DMS79 (cell line): ENCODE results near the gene TRA2B.

Experiments
- DNase-seq: peaks from one replicate; lab custom pipeline; 2025; lab: John Stamatoyannopoulos, UW

TRA2B gene

GRCh38 chr3:185937689-185938374 lies at the start of gene TRA2B:
Gene TRA2B (minus strand): TSS chr3:185938014. CDS start chr3:185937860, 154 bp downstream.
- peak; percentile 94 for DNase-seq

GRCh38 chr3:185986198-185986777 lies 48.5 kb upstream of the TRA2B start:
- DNase-seq = no peak

DNA sequence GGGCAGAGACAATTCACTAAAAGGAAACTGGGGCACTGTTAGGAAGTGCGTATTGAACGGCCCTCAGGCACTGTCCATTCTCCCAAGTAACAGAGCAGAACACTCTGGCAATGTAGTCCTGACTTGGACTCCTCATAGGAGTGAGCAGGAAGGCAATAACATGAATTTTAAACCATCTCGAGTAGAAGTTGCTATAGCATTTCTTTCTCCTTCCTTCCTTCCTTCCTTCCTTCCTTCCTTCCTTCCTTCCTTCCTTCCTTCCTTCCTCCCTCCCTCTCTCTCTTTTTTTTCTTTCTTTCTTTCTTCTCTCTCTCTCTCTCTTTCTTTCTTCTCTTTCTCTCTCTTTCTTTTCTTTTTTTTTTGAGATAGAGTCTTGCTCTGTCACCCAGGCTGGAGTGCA lies 46.4 kb upstream of the TRA2B start:
- DNase-seq = no peak

- DNase-seq = peak; percentile 6
Measured at GRCh38 chr3:185983495-185984141, 45.8 kb upstream of the TRA2B start.

GRCh38 chr3:185982632-185983031 lies 44.8 kb upstream of the TRA2B start:
- DNase-seq = no peak

GRCh38 chr3:185981621-185982020 lies 43.8 kb upstream of the TRA2B start:
- DNase-seq = no peak

DNA sequence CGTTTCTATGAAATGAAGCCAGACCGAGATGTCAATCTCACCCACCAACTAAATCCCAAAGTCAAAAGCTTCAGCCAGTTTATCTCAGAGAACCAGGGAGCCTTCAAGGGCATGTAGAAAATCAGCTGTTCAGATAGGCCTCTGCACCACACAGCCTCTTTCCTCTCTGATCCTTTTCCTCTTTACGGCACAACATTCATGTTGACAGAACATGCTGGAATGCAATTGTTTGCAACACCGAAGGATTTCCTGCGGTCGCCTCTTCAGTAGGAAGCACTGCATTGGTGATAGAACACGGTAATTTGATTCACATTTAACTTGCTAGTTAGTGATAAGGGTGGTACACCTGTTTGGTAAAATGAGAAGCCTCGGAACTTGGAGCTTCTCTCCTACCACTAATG lies 41.9 kb upstream of the TRA2B start:
- no peak for DNase-seq

DNA sequence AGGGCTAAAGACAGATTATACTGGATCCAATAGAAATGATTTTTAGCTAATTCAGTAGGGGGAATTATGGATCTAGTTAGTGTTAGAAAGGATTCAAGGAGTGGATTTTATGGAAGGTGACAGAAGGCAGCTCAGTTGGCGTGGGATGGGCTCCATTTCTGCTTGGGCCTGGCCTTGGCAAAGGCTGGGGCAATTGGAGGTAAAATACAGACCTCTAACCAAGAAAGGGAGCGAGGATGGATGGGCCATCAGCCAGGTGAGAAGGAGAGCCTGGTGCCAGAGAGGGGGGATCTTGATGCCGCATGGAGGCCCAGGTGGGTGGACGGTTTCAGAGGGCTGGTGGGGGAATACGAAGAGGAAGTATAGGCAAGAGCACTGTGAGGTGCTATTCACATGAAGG lies 40.7 kb upstream of the TRA2B start:
- no peak for DNase-seq

- no peak for DNase-seq
Measured at GRCh38 chr3:185977679-185978040, 39.8 kb upstream of the TRA2B start.

- no peak for DNase-seq
Measured at GRCh38 chr3:185976977-185977678, 39.3 kb upstream of the TRA2B start.

- DNase-seq = no peak
Measured at GRCh38 chr3:185976100-185976499, 38.3 kb upstream of the TRA2B start.

DNA sequence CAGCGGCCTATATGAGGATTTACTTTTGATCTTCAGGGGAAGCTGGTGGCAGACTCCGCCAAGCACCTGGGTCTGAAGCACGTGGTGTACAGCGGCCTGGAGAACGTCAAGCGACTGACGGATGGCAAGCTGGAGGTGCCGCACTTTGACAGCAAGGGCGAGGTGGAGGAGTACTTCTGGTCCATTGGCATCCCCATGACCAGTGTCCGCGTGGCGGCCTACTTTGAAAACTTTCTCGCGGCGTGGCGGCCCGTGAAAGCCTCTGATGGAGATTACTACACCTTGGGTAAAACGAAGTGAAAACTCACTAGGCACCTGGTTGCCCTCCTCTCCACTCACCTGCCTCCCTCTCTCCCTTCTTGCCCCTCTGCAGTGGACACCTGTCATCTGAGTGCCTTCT lies 33.8 kb upstream of the TRA2B start:
- DNase-seq = no peak

GRCh38 chr3:185968168-185968567 lies 30.4 kb upstream of the TRA2B start:
- no peak for DNase-seq

- DNase-seq = no peak
Measured at GRCh38 chr3:185966655-185967054, 28.8 kb upstream of the TRA2B start.

- no peak for DNase-seq
Measured at GRCh38 chr3:185965496-185965895, 27.7 kb upstream of the TRA2B start.

GRCh38 chr3:185961675-185962232 lies 23.9 kb upstream of the TRA2B start:
- DNase-seq = no peak

DNA sequence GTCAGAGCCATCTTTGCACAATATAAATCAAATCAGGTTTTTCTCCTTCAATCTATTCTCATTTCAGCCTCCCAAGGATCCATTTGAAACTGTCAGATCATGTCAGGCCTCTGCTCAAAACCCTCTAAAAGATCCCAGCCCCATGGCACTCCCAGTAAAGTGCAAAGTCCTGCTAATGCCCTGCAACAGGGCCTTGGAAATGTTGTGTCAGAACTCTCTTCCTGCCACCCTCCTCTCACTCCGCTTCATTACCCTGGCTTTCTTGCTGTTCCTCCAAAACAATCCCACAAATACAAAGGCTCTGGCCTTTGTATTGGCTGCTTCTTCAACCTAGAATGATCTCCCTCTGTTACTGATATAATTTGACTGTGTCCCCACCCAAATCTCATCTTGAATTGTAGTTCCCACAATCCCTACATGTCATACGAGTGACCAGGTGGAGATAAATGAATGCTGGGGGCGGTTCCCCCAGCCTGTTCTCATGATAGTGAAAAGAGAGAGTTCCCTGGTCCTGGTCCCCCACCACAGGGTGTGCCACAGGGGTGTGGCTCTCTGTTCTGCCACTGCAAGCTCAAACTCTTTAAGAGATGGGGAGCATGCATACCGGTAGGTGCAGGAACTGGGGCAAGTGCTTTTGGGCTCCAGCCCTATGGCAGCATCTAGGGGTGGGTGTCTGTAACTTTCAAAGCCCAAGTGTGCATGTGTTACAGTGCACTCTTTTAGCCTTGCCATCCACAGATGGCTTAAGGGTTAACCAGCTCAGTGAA lies 22.9 kb upstream of the TRA2B start:
- DNase-seq = no peak

DNA sequence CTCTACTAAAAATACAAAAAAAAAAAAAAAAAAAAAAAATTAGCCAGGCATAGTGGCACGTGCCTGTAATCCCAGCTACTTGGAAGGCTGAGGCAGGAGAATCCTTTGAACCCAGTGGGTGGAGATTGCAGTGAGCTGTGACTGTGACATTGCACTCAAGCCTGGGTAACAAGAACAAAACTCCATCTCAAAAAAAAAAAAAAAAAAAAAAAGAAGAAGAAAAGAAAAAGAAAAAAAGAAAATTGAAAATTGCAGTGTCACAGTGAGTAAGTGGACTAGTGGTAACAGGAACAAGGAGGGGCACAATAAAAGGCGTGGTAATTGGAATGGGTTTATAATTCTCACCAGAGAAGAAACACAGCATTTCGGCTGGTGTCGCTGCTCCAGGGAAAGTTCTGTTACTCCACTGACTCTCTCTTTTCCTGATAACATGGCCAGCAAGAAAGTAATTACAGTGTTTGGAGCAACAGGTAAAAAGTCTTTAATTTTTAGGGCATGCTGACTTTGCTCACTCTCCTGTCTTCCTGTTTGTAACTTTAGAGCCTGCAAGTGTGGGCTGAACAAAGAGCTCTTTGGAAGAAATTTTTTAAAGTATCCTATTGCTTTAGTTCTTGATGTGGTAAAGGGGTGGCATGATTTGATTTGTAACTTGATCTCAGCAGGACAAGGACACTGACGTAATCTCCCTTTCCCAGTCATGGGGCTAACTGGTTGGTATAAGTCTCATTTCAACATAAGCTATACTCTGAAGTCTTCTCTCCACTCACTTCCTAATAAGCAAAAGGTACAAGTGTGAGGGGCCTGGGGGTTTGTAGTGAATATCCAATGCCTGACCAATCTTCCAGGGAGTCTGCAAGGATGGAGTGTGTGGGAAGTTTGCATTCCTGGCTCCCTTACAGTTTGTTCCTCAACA lies 22.1 kb upstream of the TRA2B start:
- DNase-seq = no peak

DNA sequence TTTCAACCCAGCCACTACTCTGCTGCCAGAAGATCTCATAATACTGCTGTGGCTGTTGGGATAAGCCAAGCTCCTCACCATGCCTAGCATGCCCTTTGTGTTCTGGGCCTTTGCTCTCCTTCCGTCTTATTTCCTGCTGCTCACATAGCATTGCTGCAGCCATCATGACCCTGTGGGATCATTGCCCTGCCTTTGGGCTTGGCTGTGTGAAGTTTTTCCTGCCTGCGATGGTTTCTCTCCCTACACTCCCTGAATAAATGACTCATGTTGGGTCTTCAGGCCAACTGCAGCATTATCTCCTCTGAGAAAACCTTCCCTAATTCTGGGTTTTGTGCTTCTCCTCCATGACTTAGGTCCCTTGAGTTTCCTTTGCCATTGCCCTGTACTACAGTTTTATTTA lies 20.8 kb upstream of the TRA2B start:
- DNase-seq = no peak

DNA sequence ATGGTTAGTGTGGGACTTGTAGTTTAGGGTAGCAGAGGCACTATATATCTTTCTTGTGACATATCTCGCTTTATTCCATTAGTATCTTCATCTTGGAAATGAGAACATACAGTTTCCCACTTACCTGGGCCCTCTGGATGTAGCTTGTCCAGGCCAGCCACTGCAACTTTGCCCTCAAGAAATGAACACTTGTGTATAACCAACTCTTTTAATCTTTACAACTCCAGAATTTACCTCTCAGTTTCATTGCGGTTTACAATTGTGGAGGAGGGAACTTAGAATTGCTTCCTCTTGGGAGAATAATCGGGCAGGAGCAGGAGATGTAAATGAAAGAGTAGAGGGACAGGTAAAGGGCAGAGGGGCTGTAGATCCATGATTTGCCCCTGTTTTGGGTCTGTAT lies 18.4 kb upstream of the TRA2B start:
- DNase-seq = no peak

- no peak for DNase-seq
Measured at GRCh38 chr3:185954366-185954723, 16.5 kb upstream of the TRA2B start.
